NAMALWA (cell line): Measurements from ENCODE around the gene TIMP3.
A peak's percentile ranks its signal among the peaks of the same experiment; 100 is the strongest.

Source experiments
- DNase-seq: peaks from one replicate; pipeline ENCODE4 v3.0.0-alpha.2; 2015; ENCODE audit warnings: low spot score

Gene TIMP3

GRCh38 chr22:32809786-32810554 lies 8.5 kb downstream of the TIMP3 start:
- no peak for DNase-seq

DNA sequence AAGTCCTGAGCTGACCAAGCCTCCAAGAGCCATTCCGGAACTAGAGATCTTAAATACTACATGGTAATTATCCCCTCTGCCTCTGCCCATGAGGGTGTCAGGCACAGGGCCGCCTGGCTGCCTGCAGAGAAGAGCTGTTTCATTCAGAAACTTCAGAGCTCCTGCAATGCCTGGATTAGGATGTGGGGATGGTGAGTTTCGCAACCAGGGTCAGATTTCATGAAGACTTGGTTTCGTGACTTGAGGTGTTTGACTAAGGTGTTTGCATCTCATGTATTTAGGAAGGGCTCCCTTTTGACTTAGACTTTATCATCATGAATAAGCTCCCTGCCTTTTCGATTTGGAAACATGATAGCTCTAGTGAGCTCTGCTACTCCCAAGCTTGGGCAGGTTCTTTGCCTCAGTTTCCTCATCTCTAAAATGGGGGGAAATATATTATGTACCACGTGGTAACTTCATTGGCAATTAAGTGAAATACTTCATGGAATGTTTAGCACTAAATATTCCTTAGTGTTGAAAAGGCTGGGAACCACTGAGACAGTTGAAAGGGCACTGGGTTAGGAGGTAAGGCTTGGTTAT lies 9.1 kb downstream of the TIMP3 start:
- no peak for DNase-seq

DNA sequence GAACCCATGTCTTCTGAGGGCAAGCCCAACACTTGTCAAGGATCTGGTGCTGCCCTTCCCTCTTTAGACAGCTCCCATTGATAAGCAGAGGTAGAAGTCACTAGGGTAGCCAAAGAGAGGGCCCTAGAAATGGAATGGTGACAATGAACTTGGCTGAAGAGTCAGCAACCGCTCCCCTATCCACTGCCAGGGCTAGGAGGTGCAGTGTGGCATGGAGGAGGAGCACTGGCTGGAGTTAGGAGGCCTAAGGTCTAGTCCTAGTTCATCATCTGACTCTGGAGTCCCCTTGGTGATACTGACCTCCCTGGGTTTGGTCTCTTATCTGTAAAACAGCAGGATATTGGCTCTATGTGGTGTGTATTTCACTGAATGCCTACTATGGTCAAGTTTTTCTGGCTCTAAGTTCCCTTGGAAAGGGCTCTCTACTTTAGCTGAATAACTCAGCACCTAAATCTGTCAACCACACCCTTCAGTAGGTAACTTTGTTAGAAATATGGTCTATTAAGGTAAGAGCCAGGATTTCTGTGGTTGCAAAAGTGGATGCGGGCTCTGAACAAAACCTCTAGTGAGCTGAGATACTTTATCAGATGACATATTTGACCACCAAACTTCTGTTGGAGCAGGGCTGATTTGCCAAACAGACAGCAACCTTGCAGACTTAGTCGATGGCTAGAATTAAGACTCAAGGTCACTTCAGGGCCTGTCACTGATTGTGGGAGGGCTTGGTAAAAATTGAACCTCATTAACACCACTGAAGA lies 10.5 kb downstream of the TIMP3 start:
- no peak for DNase-seq

- DNase-seq = no peak
Observed at GRCh38 chr22:32814285-32814860, 12.9 kb downstream of the TIMP3 start.

DNA sequence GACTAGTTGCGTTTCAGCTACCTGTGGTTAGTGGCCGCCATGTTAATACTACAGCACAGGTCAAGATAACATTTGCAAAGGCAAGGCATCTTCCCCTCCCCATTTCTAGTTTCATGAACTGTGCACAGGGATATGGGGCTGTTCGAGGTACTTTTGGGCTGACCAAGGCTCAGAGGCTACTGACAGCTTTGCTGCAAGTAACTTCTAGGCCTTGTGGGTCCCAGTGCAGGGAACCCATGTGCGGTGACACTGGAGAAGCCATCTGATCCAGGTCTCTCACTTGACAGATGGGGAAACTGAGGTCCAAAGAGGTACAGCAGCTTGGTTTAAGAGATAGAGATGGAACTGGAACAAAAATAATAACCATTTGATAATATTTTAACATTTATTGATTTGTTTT lies 13.6 kb downstream of the TIMP3 start:
- DNase-seq = no peak

- DNase-seq = no peak
Observed at GRCh38 chr22:32815943-32816342, 14.4 kb downstream of the TIMP3 start.

DNA sequence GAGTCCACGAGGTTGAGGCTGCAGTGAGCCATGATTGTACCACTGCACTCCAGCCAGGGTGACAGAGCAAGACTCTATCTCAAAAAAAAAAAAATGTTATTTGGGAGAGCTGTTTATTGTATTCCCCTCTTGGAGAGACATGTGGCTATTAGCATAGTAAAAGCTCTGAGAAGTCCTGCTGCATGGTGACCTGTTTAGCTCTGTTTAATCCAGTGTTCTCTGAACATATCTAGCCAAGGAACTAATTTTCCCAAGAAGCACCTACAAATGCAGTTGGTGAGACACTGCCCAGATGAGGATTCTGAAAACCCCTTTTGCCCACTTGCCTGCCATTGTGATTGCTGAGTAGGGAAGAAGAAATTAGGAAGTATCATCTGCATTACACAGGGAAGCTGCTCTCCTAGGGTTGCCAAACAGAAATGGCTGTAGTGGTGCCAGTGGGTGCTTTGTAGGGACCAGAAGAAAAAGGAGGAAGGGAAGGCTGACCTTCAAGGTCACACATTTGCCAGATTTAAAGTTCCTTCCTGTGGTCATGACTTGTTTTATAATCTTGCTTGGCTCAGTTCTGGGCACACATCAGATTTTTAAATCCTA lies 15.7 kb downstream of the TIMP3 start:
- no peak for DNase-seq

DNA sequence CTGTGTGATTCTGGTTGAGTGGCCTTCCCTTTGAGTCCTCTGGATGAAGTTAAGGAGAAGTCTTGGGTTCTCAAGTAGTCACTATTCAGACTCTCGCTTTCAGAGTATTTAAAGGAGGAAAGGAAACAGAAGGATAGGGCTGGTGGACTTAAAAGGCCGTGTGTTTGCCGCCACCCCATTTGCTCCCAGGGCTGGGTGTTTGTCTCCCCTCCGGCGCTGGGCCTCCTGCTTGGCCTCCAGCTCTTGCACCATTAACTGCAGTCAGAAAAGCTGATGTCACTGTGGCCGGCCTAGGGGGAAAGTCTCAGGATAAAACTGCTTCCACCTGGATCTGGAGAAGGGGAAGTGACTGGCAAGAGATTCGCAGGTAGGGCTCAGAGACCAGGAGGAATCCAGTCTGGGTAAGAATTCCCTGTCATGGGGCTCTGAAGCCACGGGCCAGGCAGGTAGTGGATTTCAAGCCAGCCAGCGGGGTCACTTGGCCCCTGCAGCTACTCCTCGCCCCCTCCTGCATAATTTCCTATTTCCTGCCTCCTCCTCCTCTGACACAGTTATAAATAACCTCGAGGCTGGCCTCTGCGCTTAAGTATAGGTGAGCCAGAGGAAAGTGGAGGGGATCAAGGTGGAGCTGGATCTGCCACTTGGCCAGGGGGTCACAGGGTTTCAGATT lies 17.1 kb downstream of the TIMP3 start:
- DNase-seq = no peak

DNA sequence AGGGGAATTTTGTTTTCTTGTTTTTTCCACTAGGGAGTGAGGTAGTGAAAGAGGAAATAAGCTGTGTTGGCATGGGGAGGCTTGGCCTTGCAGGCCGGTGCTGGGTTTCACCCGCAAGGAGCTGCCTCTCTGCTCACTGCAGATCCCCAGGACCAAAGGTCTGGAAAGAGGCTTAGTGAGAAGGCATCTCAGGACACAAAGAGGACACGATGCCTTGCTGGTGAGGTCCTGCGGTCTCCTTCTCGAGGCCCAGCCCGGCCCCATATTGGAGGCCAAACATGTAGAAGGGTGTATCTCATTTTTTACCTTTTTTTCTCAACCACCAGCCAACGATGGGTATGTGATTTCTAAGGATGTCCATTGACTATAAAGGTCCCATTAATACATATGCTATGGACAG lies 17.6 kb downstream of the TIMP3 start:
- DNase-seq = no peak

DNA sequence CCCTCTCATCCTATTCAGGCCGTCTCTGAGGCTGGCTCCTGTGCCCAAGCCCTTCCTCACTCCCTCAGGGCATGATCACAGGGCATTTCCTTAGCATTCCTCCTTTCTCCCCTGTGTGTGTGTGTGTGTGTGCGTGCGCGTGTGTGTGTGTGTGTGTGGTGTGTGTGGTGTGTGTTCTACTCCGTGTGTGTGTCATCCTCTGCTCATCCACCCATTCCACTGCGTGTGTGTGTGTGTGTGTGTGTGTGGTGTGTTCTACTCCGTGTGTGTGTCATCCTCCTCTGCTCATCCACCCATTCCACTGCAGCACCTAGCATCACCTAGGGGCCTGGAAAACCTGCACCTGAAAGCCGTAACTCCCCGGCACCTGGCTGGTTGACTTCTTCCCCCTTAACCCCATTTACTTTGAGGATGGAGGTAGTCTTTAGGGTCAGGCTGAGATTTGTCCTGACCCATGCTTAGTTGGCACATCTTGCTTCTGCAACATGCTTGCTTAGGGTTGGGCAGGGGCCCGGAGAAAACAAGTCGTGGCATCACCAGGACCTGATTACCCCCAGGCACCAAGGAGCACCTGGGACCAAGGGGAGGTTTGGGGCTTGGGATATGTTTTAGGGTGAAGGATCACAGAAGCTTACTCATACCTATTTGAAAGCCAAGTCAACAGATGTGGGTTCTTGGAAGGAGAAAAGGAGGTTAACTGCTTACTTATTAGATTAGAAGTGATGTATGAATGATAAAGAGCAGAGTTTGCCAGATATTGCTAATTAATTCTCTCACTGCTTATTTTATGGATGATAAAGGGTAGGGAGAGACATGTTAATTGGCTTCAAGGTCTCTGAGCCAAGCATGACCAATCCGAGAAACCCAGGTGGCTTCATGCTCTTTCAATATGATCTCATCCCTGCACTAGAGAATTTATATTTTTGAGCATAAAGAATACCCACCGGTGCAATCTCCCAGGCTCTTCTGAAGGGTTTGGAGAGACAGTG lies 18.9 kb downstream of the TIMP3 start:
- no peak for DNase-seq

DNA sequence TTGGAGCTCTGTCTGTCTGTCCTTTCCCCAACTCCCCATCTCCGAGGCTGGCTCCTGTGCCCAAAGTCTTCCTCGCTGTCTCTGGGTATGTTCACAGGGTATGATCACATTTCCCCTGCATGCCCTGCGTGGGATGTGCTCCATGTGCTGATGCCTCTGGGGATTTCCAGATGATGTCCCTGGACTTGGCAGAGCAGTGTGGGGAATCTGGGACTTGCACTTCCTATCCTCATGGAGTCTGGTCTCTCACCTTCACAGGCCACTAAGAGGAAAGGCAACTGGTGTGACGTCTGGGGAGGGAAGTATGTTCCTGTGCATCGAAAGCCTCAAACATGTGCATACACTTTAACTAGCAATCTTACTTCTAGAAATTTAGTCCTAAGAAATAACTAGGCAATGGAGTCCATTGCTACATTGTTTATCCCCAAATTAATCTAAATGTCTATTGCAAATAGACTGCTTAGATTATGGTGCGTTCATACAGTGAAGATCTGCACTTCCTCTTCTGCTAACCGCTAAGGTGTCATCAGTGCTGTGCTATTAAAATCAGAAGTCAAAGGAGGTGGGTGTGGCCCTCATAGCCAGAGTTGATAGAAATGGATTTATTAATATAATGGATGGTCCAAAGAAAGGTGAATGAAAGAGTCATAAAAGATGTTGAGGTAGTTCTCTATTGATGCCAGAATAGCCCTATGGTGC lies 20.8 kb downstream of the TIMP3 start:
- DNase-seq = no peak

- DNase-seq = peak; percentile 21
Observed at GRCh38 chr22:32823024-32823730, 21.7 kb downstream of the TIMP3 start.

DNA sequence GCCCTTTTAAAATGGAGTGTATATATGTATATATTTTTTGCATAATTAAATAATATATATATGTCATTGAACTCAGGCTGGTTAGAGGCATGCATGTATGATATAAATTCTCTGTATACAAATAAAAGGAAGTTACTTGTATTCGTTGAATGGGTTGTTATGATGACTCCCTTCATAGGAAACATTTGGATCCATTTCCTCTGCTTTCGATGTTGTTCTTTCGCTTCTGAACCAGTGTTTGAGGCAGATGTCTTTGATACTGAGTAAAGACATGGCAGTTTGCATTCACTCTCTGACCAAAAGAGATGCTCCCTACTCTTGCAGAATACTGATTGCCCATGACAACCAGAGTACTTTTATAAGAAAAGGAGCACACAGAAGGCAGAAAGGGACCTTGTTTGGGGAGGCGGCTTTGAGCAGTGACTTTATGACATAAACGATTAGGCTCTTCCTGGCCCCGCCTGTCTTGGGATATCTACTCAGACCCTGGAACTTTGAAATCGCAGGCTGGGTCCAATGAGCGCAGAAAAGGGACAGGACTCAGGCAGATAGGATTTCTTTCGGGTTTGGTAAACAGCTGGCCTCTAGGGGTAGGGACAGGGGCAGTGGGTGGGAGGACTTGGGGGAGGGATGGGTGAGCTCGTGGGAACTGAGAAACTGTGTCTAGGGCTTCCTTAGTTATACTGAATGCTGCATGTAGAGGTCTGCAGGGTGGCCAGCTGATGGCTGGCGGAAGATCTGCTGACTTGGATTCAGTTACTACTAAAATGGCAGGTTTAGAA lies 23.2 kb downstream of the TIMP3 start:
- DNase-seq = no peak

- no peak for DNase-seq
Observed at GRCh38 chr22:32826537-32826936, 25.0 kb downstream of the TIMP3 start.

DNA sequence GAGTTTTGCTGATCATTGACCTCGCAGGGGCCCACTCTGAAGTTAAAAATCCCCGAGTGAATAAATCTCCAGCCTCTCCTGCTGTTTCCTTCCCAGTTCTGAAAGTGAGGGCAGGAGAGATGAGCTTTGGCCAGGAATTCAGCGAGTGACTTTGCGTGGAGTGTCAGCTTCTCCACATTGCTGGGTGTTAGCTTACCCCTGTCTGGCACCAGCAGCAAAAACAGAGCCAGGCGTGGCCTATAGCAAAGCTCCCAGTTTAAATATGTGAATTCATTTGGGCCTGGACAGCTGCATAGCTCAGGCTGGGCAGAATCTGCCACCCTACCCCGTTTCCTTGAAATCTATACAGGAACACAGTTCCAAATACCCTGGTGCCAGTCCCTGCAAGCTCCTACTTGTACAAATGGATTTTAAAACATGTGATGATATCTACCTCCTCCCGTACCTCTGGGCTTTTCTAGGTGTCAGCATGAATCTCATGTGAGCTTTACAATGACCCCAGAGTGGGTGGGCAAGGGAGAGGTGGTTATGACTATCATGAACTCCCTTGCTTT lies 25.6 kb downstream of the TIMP3 start:
- no peak for DNase-seq

GRCh38 chr22:32828150-32828549 lies 26.6 kb downstream of the TIMP3 start:
- no peak for DNase-seq

DNA sequence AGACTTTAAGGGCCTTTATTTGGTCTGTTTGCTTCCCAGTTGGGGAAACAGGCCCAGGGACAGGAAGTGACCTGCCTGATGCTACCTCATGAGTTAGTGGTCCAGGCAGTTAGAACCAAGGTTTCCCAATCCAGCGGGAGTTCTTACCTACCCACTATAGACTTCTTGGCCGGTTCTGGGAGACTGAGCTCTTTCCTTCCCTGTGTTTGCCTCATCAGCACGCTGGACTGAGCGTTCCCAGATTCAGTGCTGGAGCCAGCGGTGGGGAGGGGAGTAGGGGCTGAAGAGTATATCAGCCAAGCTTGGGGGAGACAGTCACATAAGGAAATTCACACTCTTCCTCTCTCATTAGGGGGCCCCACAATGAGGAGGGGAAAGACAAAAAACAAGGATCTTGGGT lies 27.1 kb downstream of the TIMP3 start:
- DNase-seq = no peak

DNA sequence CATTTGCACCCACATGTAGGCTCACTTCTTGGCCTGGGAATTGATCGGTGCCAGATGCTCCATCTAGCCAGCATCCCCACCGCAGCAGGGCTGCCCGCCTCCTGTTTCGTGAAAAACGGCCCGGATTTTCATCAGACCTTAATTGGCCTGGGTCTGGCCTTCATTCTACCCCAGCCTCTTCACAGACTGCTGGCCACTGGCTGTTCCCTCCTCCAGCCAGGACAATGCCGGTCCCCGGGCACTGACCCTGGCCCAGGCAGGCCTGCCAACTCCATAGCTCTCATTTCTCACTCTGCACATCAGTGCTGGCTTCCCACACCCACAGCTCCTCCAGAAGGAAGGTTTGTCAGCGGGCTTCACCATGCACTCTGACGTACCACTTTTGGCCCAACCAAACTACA lies 27.9 kb downstream of the TIMP3 start:
- DNase-seq = no peak
